ENCODE measurements around the gene FCF1.

Gene FCF1

GRCh38 chr14:74712499-74713394 lies at the start of gene FCF1, which contains the start of gene AREL1:
TSS of gene FCF1 (plus strand) at chr14:74713144. CDS start at chr14:74713198, 54 bp downstream.
TSS of gene AREL1 (minus strand) at chr14:74713080. CDS start at chr14:74685615, 27,465 bp downstream.
- DNase-seq, result no peak

GRCh38 chr14:74663884-74664283 lies 49.1 kb upstream of the FCF1 start:
- DNase-seq, result peak in 1 of 51 donors; percentile 4

- DNase-seq, result no peak
These were observed 48.2 kb upstream of the FCF1 start for GRCh38 chr14:74664717-74665116.

- no peak for DNase-seq
These were observed 45.2 kb upstream of the FCF1 start for GRCh38 chr14:74667758-74668157.

GRCh38 chr14:74669256-74669655 lies 43.7 kb upstream of the FCF1 start:
- DNase-seq, result no peak

GRCh38 chr14:74669846-74670245 lies 43.1 kb upstream of the FCF1 start:
- no peak for DNase-seq

- DNase-seq, result no peak
These were observed 42.1 kb upstream of the FCF1 start for GRCh38 chr14:74670726-74671411.

GRCh38 chr14:74671789-74672188 lies 41.2 kb upstream of the FCF1 start:
- DNase-seq, result no peak

GRCh38 chr14:74673768-74674167 lies 39.2 kb upstream of the FCF1 start:
- DNase-seq, result no peak

- DNase-seq, result no peak
These were observed 37.7 kb upstream of the FCF1 start for GRCh38 chr14:74675219-74675618.

- DNase-seq, result peak in 19 of 51 donors; percentile 2 to 52 (median 20)
These were observed 30.6 kb upstream of the FCF1 start for GRCh38 chr14:74682169-74682952.

- DNase-seq, result no peak
These were observed 29.5 kb upstream of the FCF1 start for GRCh38 chr14:74683406-74683805.

GRCh38 chr14:74684434-74684833 lies 28.5 kb upstream of the FCF1 start:
- DNase-seq, result no peak

- no peak for DNase-seq
These were observed 27.9 kb upstream of the FCF1 start for GRCh38 chr14:74685056-74685455.

- no peak for DNase-seq
These were observed 26.8 kb upstream of the FCF1 start for GRCh38 chr14:74685921-74686678.

- DNase-seq, result no peak
These were observed 21.5 kb upstream of the FCF1 start for GRCh38 chr14:74691456-74691855.

- no peak for DNase-seq
These were observed 19.8 kb upstream of the FCF1 start for GRCh38 chr14:74693191-74693590.

GRCh38 chr14:74695406-74695805 lies 17.5 kb upstream of the FCF1 start:
- no peak for DNase-seq

- no peak for DNase-seq
These were observed 15.9 kb upstream of the FCF1 start for GRCh38 chr14:74697011-74697410.

GRCh38 chr14:74697543-74697942 lies 15.4 kb upstream of the FCF1 start:
- no peak for DNase-seq

- no peak for DNase-seq
These were observed 15.0 kb upstream of the FCF1 start for GRCh38 chr14:74697976-74698375.
